RCC 7860 (cell line): ENCODE measurements around the gene APC.

ENCODE experiments used
- DNase-seq: peaks from one replicate; pipeline ENCODE4 v3.0.0-alpha.2; 2015; ENCODE audit warnings: low spot score
- FAIRE-seq: peaks from 2 replicates; lab custom pipeline; 2012; peaks lifted over from hg19 to GRCh38; lab: Jason Lieb, UNC

Gene APC

DNA sequence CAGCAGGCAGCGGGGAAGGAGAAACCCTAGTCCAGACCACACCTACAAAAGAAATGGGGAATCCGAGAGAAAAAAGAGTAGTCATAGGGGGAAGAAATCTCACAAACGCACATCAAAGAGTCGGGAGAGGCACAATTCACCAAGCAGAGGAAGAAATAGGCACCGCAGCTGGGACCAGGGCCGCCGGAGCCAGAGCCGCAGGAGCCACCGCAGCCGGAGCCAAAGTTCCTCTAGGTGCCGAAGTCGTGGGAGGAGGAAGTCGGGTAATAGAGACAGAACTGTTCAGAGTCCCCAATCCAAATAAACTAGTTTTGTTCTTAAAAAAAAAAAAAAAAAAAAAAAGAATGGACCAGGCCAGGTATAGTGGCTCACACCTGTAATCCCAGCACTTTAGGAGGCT, 155.1 kb downstream of the APC start:
- DNase-seq (no peak), FAIRE-seq (no peak)

DNA sequence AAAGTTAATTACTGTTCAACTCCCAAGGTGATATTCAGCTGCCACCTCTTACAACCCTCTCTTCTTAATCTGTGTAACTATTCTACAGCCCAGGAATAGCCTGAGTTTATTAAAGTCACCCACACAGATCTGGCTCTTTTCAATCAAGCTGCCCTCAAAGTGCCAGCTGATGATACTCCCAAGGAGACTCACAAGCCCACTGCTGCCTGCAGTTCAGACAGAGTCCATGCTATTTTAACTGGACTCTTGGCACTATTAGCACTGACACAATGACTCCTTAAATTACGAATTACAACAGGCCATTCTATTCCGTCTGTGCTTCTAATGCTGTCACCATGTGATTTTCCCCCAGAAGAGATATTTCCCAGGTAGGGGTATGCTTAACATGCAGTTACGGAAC, 158.0 kb downstream of the APC start:
- DNase-seq, result no peak
- FAIRE-seq, result no peak
